ENCODE measurements around the gene SNX9. TPM values are rescaled to one million over a fixed set of nuclear protein-coding genes. Genes with fewer than 3 reads are reported as not detected.
A peak's percentile ranks its signal among the peaks of the same experiment; 100 is the strongest.

Gene SNX9
- polyA plus RNA-seq, 1 donor (not counting 4 experiments of a cell fraction or from before 2014, with no cell fraction given), result 37.8 TPM

- peaks cover 8% of the 10 kb centered on the region for H3K9me1 ChIP-seq (ENCODE audit: control insufficient read depth, extremely low read depth, insufficient read depth, low read length)
- no peak overlapping the region for H3K27ac ChIP-seq (ENCODE audit: control insufficient read depth, insufficient read depth, low read length)
- H2AFZ ChIP-seq (ENCODE audit: control insufficient read depth, low read length), result no peak overlapping the region
- H3K4me1 ChIP-seq (ENCODE audit: control insufficient read depth, extremely low read depth, insufficient read depth, low read length), result peaks cover 28% of the 10 kb centered on the region
- no peak overlapping the region for H3K4me2 ChIP-seq (ENCODE audit: control insufficient read depth, extremely low read depth, insufficient read depth, low read depth, low read length)
- H3K9ac ChIP-seq (ENCODE audit: control insufficient read depth, extremely low read depth, insufficient read depth, low read length), result no peak overlapping the region
- no peaks in the 10 kb centered on the region for H3K27me3 ChIP-seq (ENCODE audit: control insufficient read depth, extremely low read depth, insufficient read depth, low read length)
- no peaks in the 10 kb centered on the region for H3K9me3 ChIP-seq (ENCODE audit: control insufficient read depth, low read depth, low read length)
- peaks cover 72% of the 10 kb centered on the region for H3K79me2 ChIP-seq (ENCODE audit: control insufficient read depth, insufficient read depth, low read length)
- FAIRE-seq, result no peak
- H3K4me3 ChIP-seq (ENCODE audit: control insufficient read depth in 2 of 3, extremely low read depth in 1 of 3, insufficient read depth in 2 of 3, low read depth in 1 of 3, low read length in 3 of 3), result no peak overlapping the region
- dilution Hi-C loops (cut with MboI; ENCODE audit: extremely low pct_ligation_motif_present, low sequenced_read_pairs), result no loop called here
- H4K20me1 ChIP-seq (ENCODE audit: control insufficient read depth, extremely low read depth, insufficient read depth, low read length), result peaks cover 10% of the 10 kb centered on the region
- no peak for DNase-seq (ENCODE audit: low read depth, low spot score)
- H3K36me3 ChIP-seq (ENCODE audit: control insufficient read depth in 2 of 2, extremely low read depth in 1 of 2, insufficient read depth in 2 of 2, low read length in 2 of 2), result no peaks in the 10 kb centered on the region
- no peak for TF ChIP-seq CTCF (optimal IDR thresholded peaks at IDR 0.05 in 1 of 3, IDR thresholded peaks at IDR 0.05 in 1 of 3, conservative IDR thresholded peaks at IDR 0.05 in 1 of 3; ENCODE audit: extremely low read depth in 1 of 3, insufficient read depth in 2 of 3, low read length in 3 of 3)
- no peak for TF ChIP-seq EZH2 (IDR thresholded peaks at IDR 0.05; ENCODE audit: low read length)
Measured at GRCh38 chr6:157988700-157989063, 165.6 kb downstream of the SNX9 start.

GRCh38 chr6:157989541-157990289 is 166.7 kb downstream of the SNX9 start:
- Histone ChIP-seq H3K27ac (ENCODE audit: control insufficient read depth, insufficient read depth, low read length) (no peak overlapping the region), H3K4me2 (ENCODE audit: control insufficient read depth, extremely low read depth, insufficient read depth, low read depth, low read length) (peak overlapping the region; percentile 73), H2AFZ (ENCODE audit: control insufficient read depth, low read length) (no peak overlapping the region), H3K4me3 (ENCODE audit: control insufficient read depth in 2 of 3, extremely low read depth in 1 of 3, insufficient read depth in 2 of 3, low read depth in 1 of 3, low read length in 3 of 3) (peak overlapping the region in 1 of 3 experiments; percentile 32), H4K20me1 (ENCODE audit: control insufficient read depth, extremely low read depth, insufficient read depth, low read length) (peaks cover 7% of the 10 kb centered on the region), H3K27me3 (ENCODE audit: control insufficient read depth, extremely low read depth, insufficient read depth, low read length) (no peaks in the 10 kb centered on the region), H3K36me3 (ENCODE audit: control insufficient read depth in 2 of 2, extremely low read depth in 1 of 2, insufficient read depth in 2 of 2, low read length in 2 of 2) (no peaks in the 10 kb centered on the region), H3K4me1 (ENCODE audit: control insufficient read depth, extremely low read depth, insufficient read depth, low read length) (peaks cover 26% of the 10 kb centered on the region), H3K9ac (ENCODE audit: control insufficient read depth, extremely low read depth, insufficient read depth, low read length) (peak overlapping the region; percentile 9), H3K9me1 (ENCODE audit: control insufficient read depth, extremely low read depth, insufficient read depth, low read length) (peaks cover 8% of the 10 kb centered on the region), H3K79me2 (ENCODE audit: control insufficient read depth, insufficient read depth, low read length) (peaks cover 70% of the 10 kb centered on the region), H3K9me3 (ENCODE audit: control insufficient read depth, low read depth, low read length) (no peaks in the 10 kb centered on the region)
- FAIRE-seq (no peak), DNase-seq (ENCODE audit: low read depth, low spot score) (no peak)
- TF ChIP-seq EZH2 (IDR thresholded peaks at IDR 0.05; ENCODE audit: low read length) (no peak), CTCF (optimal IDR thresholded peaks at IDR 0.05 in 1 of 3, IDR thresholded peaks at IDR 0.05 in 1 of 3, conservative IDR thresholded peaks at IDR 0.05 in 1 of 3; ENCODE audit: extremely low read depth in 1 of 3, insufficient read depth in 2 of 3, low read length in 3 of 3) (no peak)
- dilution Hi-C loops (cut with MboI; ENCODE audit: extremely low pct_ligation_motif_present, low sequenced_read_pairs), result no loop called here
